Measurements from ENCODE around the gene SHKBP1. TPM values are rescaled to one million over a fixed set of nuclear protein-coding genes. Genes with fewer than 3 reads are reported as not detected.

The SHKBP1 gene
- total and polyA plus RNA-seq, 2 of the 8 experiments (the other 6 are each of a cell fraction or from before 2014, with no cell fraction given), result 74.6 to 98.8 TPM

GRCh38 chr19:40604171-40604646 is 27.5 kb downstream of the SHKBP1 start:
- CTCF ChIA-PET (ENCODE audit: partially characterized antibody), result interaction anchor here (0.6 to 11.3 kb wide), 17 partner anchors 9 to 140 kb away, joined by 3 to 100 read pairs (median 10); no protein-coding TSS in a partner anchor
- H4K91ac ChIP-seq (replicated peaks; ENCODE audit: insufficient read length, low read length), result no peak overlapping the region
- H3K9me3 ChIP-seq (ENCODE audit: insufficient read depth in 2 of 2, low read depth in 1 of 2, low read length in 1 of 2), result no peaks in the 10 kb centered on the region
- no peak overlapping the region for H2BK5ac ChIP-seq (ENCODE audit: low read depth, low read length)
- POLR2A ChIA-PET (ENCODE audit: partially characterized antibody), result interaction anchor here (0.6 to 4.4 kb wide), 10 partner anchors 10 to 1090 kb away, joined by 3 to 30 read pairs (median 6); partner anchors contain the start of gene SERTAD1
- DNase-seq (ENCODE audit: low read depth in 1 of 2, low spot score in 2 of 2) (no peak), FAIRE-seq (no peak)
- H3K14ac ChIP-seq (ENCODE audit: insufficient read length), result no peak overlapping the region
- H3K23ac ChIP-seq (ENCODE audit: insufficient read length), result no peak overlapping the region
- no peak overlapping the region for H4K5ac ChIP-seq (ENCODE audit: insufficient read length, low read depth, low read length)
- H3K4me2 ChIP-seq (ENCODE audit: insufficient read depth in 1 of 2, low read depth in 2 of 2, low read length in 2 of 2), result peak overlapping the region; percentile 82 to 97; a peak in 2 of 4 replicates
- H2BK12ac ChIP-seq (ENCODE audit: low read depth, low read length), result no peak overlapping the region
- peaks cover 24% of the 10 kb centered on the region; the same call in 1 of the 2 replicates for H3K23me2 ChIP-seq (ENCODE audit: low read depth, low read length)
- H2BK15ac ChIP-seq (ENCODE audit: low read length), result no peak overlapping the region
- H3K27ac ChIP-seq (ENCODE audit: low read depth, low read length), result no peak overlapping the region
- H4K8ac ChIP-seq (ENCODE audit: extremely low read depth, insufficient read depth, low read length), result no peak overlapping the region
- H4K20me1 ChIP-seq (replicated peaks in 1 of 2; ENCODE audit: control insufficient read depth in 1 of 2, insufficient read depth in 2 of 2, low read length in 2 of 2), result peaks cover 4 to 10% of the 10 kb centered on the region in 2 experiments
- no peaks in the 10 kb centered on the region; a peak in 1 of 8 replicates for H3K36me3 ChIP-seq (ENCODE audit: control insufficient read depth in 2 of 4, insufficient read depth in 4 of 4, low read length in 3 of 4)
- no peak overlapping the region for H3K4ac ChIP-seq (replicated peaks; ENCODE audit: insufficient read length, low read depth, low read length)
- H2AFZ ChIP-seq (ENCODE audit: low read length), result no peak overlapping the region
- WGBS, 2 experiments (ENCODE audit: extremely low coverage in 1 of 2, insufficient coverage in 1 of 2, insufficient read length in 1 of 2, insufficient replicate concordance in 2 of 2, low coverage in 1 of 2, low lambda C conversion rate in 2 of 2, missing lambda C conversion rate in 1 of 2), result 10% methylated on average over 18 of the region's 18 CpGs; no CpG with 5 or more reads in 1 of the 2 experiments
- peaks cover 9 to 43% (median 26%) of the 10 kb centered on the region in 4 experiments for H3K4me1 ChIP-seq (replicated peaks in 1 of 4; ENCODE audit: control insufficient read depth in 3 of 4, insufficient read depth in 4 of 4, low read length in 3 of 4)
- H3K9ac ChIP-seq (replicated peaks in 1 of 4; ENCODE audit: extremely low read depth in 1 of 4, low read depth in 3 of 4, low read length in 3 of 4), result no peak overlapping the region
- H3K27me3 ChIP-seq (replicated peaks in 1 of 4; ENCODE audit: control insufficient read depth in 3 of 4, extremely low read depth in 1 of 4, insufficient read depth in 3 of 4, low read length in 3 of 4), result peaks cover 10 to 58% (median 54%) of the 10 kb centered on the region in 4 experiments
- no peak overlapping the region for H2AK5ac ChIP-seq (ENCODE audit: low read depth, low read length)
- peak overlapping the region in 1 of 4 experiments; percentile 61; a peak in 3 of 8 replicates for H3K4me3 ChIP-seq (ENCODE audit: extremely low read depth in 1 of 4, insufficient read depth in 2 of 4, low read depth in 3 of 4, low read length in 4 of 4)
- H3K18ac ChIP-seq (ENCODE audit: extremely low read depth, low read length), result no peak overlapping the region
- H2BK20ac ChIP-seq (ENCODE audit: low read length), result no peak overlapping the region
- H3K79me1 ChIP-seq (ENCODE audit: low read depth, low read length), result 0 out of 2 replicates have a peak, but pooled peaks cover 2% of the 10 kb centered on the region
- no peaks in the 10 kb centered on the region for H3K79me2 ChIP-seq (ENCODE audit: control insufficient read depth in 1 of 2, insufficient read depth in 2 of 2, low read length in 2 of 2)
- no peak overlapping the region for H2BK120ac ChIP-seq (replicated peaks; ENCODE audit: low read depth, low read length)
- H3K56ac ChIP-seq (replicated peaks; ENCODE audit: insufficient read length, low read depth, low read length), result no peak overlapping the region
- peak; percentile 39; the same call in 1 of the 2 replicates for TF ChIP-seq MAX (IDR thresholded peaks at IDR 0.05)
- peak; percentile 87 for TF ChIP-seq SP1 (IDR thresholded peaks at IDR 0.05; ENCODE audit: low read depth, low read length)
- TF ChIP-seq CBX5 (IDR thresholded peaks at IDR 0.05; ENCODE audit: low read depth, low read length), result no peak
- TF ChIP-seq ASH2L (IDR thresholded peaks at IDR 0.05; ENCODE audit: low read length), result no peak
- TF ChIP-seq CREB1 (IDR thresholded peaks at IDR 0.05), result peak; percentile 39; the same call in 1 of the 2 replicates
- TF ChIP-seq TEAD4 (IDR thresholded peaks at IDR 0.05; ENCODE audit: low read depth, low read length), result peak; percentile 54; the same call in 1 of the 2 replicates
- peak; percentile 98 for TF ChIP-seq KDM1A (IDR thresholded peaks at IDR 0.05; ENCODE audit: borderline replicate concordance, low read length)
- peak; percentile 40; the same call in 1 of the 2 replicates for TF ChIP-seq EGR1 (IDR thresholded peaks at IDR 0.05; ENCODE audit: borderline replicate concordance, low read depth, low read length)
- TF ChIP-seq HDAC2 (IDR thresholded peaks at IDR 0.05; ENCODE audit: borderline replicate concordance in 1 of 2, low read depth in 2 of 2, low read length in 2 of 2), result peak in 1 of 2 experiments; percentile 54; a peak in 1 of 4 replicates
- no peak for TF ChIP-seq BCL11A (IDR thresholded peaks at IDR 0.05; ENCODE audit: low read depth in 2 of 2, low read length in 2 of 2)
